SH-SY5Y (cell line): ENCODE data around the gene AHRR.

Experiments
- GATA2 ChIP-seq: IDR thresholded peaks from 2 replicates; pipeline ENCODE4 v1.6.1; 2011; ENCODE audit warnings: mild to moderate bottlenecking, low read depth, low read length
- GATA3 ChIP-seq: IDR thresholded peaks from 2 replicates; pipeline ENCODE4 v1.6.1; 2011; ENCODE audit warnings: low read depth, mild to moderate bottlenecking, low read length, moderate library complexity

The AHRR gene

DNA sequence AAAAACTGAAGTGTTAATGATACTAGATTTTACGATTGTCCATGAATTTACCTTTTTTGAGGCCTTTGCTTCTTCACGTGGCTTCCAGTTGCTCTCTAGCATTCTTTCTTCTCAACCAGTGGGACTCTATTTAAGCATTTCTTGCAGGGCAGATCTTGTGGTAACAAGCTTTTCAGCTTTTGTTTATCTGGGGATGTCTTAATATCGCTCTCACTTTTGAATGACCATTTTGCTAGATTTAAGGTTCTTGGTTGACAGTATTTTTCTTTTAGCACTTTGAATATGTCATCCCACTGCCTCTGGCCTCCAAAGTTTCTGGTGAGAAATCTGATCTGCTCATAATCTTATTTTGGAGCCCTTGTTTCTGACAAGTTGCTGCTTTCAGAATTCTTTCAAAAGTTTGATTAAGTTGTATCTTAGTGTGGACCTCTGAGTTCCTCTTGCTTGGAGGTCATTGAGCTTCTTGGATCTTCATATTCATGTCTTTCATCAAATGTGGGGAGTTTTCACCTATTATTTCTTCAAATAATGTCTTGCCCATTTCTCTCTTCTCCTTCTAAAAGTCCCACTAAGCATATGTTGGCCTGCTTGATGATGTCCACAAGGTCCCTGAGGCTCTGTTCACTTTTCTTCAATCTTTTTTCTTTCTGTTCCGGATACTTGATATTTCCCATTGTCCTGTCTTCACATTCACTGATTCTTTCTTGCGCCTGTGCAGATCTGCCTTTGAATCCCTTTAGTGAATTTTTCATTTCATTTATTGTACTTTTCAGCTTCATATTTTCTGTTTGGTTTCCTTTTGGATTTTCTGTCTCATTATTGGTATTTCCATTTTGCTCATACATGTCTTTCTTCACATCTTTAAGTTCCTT is 130.3 kb downstream of the AHRR start:
- TF ChIP-seq GATA2 (no peak), GATA3 (no peak)

DNA sequence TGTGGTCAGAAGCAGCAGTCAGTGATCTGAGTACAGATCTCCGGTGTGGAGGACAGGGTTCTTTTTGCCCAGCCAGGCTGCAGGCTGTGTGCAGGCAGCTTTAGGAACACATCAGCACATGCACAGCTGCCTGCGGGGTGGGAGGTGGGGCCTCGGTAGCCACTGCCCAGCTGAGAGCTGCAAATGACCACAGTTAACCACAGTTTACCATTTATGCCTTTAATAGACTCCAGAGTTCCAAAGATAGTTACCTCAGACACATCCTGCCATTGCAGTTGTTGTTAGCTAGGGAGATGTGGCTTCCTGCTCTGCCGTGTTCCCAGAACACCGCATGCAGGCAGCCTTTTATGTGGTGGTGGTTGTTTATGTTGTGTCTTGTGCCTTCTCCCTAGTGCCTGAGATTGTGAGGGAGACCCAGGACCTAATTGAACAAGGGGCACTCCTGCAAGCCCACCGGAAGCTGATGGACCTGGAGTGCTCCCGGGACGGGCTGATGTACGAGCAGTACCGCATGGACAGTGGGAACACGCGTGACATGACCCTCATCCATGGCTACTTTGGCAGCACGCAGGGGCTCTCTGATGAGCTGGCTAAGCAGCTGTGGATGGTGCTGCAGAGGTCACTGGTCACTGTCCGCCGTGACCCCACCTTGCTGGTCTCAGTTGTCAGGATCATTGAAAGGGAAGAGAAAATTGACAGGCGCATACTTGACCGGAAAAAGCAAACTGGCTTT is 131.6 kb downstream of the AHRR start:
- TF ChIP-seq GATA2 (no peak), GATA3 (no peak)

DNA sequence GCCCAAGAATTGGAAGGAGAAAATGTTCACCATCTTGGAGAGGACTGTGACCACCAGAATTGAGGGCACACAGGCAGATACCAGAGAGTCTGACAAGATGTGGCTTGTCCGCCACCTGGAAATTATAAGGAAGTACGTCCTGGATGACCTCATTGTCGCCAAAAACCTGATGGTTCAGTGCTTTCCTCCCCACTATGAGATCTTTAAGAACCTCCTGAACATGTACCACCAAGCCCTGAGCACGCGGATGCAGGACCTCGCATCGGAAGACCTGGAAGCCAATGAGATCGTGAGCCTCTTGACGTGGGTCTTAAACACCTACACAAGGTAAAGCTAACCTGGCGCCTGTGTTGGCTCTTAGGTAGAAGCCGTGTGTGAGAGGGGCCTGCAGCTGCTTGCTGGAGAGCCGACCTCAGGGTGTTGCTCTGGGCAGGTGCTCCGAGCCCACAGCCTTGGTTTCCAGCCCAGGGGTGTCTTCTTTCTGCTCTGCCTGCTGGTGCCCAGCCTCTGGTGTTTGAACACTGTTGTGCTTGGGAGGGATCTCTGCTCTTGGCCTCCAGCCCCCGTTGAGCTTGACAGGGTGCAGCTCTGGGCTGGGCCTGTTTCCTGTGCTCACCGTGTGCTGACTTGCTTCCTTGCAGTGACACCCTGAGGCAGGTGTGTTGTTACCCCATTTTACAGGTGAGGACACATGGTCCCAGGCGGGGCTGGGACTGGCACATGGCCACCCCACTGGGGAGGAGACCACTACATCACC is 132.4 kb downstream of the AHRR start:
- TF ChIP-seq GATA3 (no peak), GATA2 (no peak)

DNA sequence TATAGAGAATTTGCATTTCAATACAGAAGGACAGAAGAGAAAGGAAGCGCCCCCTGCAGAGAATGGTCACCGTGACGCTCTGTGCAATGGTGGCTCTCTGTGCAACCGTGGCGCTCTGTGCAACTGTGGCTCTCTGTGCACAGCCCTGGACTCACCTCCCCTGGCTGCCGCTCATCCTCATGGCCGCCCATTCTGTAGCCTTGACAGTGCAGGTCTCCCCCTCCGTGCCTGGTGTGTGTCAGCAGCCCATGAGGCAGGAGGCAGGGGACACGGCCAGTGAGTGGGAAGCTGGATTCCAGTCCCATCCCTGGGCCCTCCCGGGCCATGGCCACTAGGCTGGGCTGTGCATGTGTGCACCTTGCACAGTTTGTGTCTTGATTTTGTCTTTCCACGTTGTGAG is 133.4 kb downstream of the AHRR start:
- TF ChIP-seq GATA2 (no peak), GATA3 (no peak)

DNA sequence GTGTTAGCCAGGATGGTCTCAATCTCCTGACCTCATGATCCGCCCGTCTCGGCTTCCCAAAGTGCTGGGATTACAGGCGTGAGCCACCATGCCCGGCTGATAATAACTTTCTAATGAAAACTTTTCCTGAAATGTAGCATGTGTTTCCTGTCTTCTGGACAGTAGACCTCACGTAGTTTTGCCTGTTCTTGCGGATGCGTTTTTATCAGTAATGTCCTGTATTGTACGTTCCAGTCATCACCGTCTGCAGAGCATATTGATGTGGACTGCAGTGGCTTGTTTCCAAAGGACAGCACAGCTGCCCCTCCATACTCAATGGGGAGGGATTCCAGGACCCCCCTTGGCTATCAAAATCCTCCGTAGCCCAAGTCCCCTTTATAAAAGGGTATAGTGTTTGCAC is 134.3 kb downstream of the AHRR start:
- TF ChIP-seq GATA2 = no peak
- no peak for TF ChIP-seq GATA3

DNA sequence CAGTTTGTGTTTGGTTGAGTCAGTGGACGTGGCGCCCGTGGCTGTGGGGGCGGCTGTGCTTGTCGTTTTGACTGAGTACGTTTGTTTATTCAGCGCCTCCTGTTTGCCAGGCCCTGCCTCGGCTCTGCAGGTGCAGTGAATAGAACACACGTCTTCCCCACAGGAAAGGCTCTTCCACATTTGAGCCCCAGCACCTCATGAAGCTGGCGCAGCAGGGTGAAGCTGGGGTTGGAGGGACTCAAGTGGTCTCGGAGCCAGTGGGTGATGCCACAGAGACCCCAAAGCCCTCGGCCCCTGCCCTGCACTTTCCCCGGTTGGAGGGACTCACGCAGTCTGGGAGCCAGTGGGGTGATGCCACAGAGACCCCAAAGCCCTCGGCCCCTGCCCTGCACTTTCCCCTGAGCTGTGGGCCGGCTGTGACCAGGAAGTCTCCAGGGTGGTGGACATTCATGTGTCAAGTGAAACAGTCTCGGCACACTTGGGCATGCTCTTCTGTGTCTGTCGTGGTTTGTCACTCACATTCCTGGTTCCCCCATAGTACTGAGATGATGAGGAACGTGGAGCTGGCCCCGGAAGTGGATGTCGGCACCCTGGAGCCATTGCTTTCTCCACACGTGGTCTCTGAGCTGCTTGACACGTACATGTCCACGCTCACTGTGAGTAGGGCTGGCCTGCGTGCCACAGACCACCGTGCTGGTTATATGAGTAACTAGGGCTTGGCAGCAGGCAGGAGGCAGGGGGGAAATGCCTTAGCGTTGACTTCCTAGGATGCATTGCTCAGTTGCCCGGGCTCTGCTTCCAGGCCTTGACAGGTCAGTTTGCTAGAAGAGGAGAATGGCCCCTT is 135.1 kb downstream of the AHRR start:
- TF ChIP-seq GATA2 (no peak), GATA3 (no peak)

DNA sequence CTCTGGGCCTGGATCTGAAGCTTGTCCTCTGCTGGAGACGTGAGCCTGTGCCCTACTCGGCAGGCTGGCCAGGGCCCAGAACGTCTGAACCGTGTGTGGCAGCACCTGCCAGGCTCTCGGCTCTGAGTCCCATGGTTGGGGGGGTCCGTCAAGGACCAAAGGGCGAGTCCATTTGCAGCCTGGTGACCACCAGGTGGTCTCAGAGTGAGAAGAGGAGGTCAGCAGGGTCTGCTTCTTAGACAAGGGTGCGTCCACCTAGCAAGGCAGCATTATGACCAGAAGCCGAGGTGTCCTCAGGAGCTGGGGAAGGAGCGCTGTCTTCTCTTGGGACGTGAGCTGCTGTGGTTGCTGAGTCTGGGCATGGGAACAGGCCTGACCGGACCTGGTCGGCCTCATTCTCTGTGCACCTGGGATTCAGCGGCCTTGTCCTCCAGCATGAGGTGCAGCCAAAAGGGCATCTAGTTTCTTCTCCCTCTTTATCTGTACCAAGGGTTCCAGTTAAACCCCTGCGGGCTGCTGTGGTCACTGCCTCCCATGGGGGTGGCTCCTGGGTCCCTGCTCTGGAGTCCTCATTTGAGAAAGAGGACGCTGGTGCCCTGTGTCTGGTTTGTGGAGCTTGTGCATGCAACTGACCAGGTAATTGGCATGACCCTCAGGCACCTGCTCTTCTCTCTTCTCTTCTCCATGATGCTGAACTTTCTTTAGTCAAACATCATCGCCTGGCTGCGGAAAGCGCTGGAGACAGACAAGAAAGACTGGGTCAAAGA is 135.9 kb downstream of the AHRR start:
- no peak for TF ChIP-seq GATA3
- no peak for TF ChIP-seq GATA2

DNA sequence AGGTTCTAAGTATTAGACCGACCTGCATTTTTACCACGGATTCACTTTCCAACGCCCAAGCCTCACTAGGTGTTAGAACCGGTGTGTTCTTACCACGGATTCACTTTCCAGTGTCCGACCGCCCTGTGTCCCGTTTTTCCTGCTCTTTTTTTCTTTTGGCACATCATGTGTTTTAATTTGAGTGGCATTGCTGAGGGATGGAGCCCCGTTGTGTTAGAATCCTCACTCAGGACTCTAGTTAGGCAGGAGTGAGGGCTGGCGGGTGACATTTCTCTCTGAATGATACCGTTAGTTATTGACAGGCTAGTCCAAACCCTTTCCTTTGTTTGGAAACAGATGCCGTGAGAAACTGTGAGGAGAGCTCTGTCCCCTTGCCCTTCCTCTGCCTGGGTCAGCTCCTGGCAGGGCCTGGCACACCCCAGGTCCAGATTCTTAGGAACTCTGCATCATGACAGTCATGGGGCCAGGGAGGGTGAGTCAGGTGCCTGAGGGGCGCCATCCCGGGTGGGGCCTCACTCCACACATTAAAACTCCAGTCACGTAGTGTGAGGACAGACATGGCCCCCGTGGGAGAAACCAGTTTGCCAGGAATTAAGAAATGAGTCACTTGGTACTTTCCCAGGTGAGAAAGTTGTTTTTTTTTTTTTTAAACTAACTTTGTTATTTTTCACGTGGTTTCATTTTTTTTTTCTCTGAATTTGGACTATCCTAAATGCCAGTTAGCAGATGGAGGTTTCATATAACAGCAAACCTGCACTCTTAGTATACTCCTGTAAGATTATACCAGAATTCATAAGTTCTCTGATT is 137.2 kb downstream of the AHRR start:
- no peak for TF ChIP-seq GATA2
- no peak for TF ChIP-seq GATA3

DNA sequence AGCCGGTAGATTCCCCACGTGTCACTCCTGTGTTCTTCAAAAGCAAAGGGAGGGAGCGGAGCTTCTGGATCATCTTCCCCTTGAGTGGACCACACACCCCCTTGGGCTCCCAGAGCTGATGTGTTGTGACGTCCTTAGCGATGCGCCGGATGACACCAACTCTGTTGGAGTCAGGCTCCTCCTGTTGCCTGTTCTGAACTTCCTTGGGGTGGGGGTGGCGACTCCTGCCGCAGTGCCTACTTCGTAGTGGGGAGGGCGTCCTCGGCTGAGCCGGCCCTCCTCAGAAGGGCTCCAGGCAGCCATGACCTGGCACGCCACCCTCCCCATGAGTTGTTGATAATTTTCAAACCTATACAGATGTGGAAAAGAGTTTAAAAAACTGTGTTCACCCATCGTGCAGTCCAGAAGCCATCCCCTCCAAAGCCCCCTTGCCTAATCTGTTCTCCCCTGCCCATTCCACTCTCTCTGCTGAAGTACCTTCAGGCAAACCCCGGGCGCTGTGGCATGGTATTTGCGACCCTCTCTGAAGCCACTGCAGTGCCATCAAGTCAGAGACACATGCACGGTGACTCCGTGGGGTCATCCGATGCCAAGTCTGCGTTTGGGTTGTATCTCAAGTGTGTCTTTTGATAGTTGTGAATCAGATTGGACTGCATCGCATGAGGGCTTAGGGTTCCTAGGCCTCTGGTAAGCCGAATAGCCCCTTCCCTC is 138.2 kb downstream of the AHRR start:
- TF ChIP-seq GATA2 = no peak
- TF ChIP-seq GATA3 = no peak

DNA sequence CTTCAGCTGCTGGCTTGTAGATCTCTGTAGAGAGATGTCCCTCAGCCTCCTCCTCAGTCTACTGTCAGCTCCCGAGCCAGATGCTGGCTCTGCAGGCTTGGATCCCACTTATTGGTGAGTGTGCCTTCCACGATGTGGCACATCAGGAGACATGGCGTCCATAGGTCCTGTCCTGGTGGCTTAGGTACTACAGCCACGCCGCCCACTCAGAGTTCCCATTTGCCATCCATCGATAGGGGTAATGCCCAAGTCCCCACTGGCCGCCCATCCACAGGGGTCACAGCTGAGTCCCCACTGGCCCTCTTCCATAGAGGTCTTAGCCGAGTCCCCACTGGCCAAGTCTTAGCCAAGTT is 138.7 kb downstream of the AHRR start:
- TF ChIP-seq GATA3 (no peak), GATA2 (no peak)

DNA sequence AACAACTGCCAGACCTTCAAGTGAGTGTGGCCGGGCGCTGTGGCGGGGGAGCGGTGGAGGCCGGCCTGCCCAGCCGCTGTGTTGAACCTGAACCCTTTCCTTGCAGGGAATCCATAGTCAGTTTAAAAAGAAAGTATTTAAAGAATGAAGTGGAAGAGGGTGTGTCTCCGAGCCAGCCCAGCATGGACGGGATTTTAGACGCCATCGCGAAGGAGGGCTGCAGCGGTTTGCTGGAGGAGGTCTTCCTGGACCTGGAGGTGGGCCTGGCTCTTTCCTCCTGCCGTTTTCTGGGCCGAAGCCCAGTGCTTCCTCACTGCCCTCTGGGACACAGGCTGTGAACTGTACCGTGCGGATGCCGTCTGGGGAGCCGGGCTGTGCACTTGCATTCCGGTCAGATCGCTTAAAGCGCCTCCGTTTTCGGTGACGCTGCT is 140.6 kb downstream of the AHRR start:
- TF ChIP-seq GATA2 (no peak), GATA3 (no peak)
